ENCODE data around the gene ARFGEF2. TPM values are rescaled to one million over a fixed set of nuclear protein-coding genes. Genes with fewer than 3 reads are reported as not detected.

ARFGEF2 gene
- total and polyA plus RNA-seq, 2 donors (not counting 3 experiments of a cell fraction or from before 2014, with no cell fraction given): 12.7 to 32.6 TPM

DNA sequence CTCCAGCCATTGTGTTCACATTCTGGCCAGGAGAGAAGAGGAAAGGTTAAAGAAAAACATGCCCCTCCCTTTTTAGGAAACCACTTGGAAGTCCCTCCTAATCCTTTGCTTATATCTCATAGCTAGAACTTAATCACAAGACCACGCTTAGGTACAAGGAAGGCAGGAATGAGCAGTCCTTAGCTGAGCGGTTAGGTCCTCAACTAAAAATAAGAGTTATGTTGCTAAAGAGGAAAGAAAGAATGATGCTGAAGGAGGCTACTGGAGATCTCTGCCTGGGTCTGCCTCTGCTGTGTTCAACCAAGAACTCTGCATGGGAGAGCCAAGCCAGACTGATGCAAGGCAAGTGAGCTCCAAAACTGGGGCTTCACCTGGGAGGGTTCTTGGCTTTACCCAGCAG lies 11.6 kb upstream of the ARFGEF2 start:
- no peak overlapping the region for H3K9ac ChIP-seq (replicated peaks; ENCODE audit: extremely low read depth, insufficient read depth, low read length)
- H3K79me2 ChIP-seq (ENCODE audit: control insufficient read depth, insufficient read depth, low read length): no peaks in the 10 kb centered on the region
- no peaks in the 10 kb centered on the region for H3K9me3 ChIP-seq (replicated peaks; ENCODE audit: control insufficient read depth, insufficient read depth, low read length)
- H4K20me1 ChIP-seq (replicated peaks; ENCODE audit: control insufficient read depth, extremely low read depth, insufficient read depth, low read length): no peaks in the 10 kb centered on the region
- dilution Hi-C loops (cut with MboI; ENCODE audit: extremely low pct_ligation_motif_present, low sequenced_read_pairs): loop anchor here (25.0 kb wide), 1 partner anchor 248 kb away; no protein-coding TSS in a partner anchor
- no peak overlapping the region for H3K4me3 ChIP-seq (replicated peaks in 1 of 3; ENCODE audit: insufficient read depth in 1 of 3, low read depth in 1 of 3, low read length in 3 of 3)
- DNase-seq (ENCODE audit: low read depth, low spot score) (no peak), FAIRE-seq (no peak)
- intact Hi-C loops (cut with micrococcal nuclease): loop anchor here (10.0 kb wide), 1 partner anchor 145 kb away; no protein-coding TSS in a partner anchor
- peaks cover 10% of the 10 kb centered on the region for H3K4me1 ChIP-seq (ENCODE audit: control insufficient read depth, extremely low read depth, insufficient read depth, low read length)
- POLR2A ChIA-PET: no interaction called here
- no peak overlapping the region for H3K4me2 ChIP-seq (ENCODE audit: insufficient read depth, low read length)
- TF ChIP-seq JUN (IDR thresholded peaks at IDR 0.05; ENCODE audit: borderline replicate concordance, insufficient read depth, insufficient read length, low read depth): no peak
- no peak for TF ChIP-seq GATA2 (IDR thresholded peaks at IDR 0.05; ENCODE audit: insufficient read depth, insufficient read length, low read depth, low read length)
- no peak for TF ChIP-seq EZH2 (IDR thresholded peaks at IDR 0.05; ENCODE audit: borderline replicate concordance, low read depth, low read length, severe bottlenecking)
- TF ChIP-seq POLR2A (IDR thresholded peaks at IDR 0.05; ENCODE audit: low read depth, low read length): no peak
- TF ChIP-seq POLR2AphosphoS5 (IDR thresholded peaks at IDR 0.05; ENCODE audit: insufficient read depth, low read depth, low read length): no peak
- TF ChIP-seq, protein P1, sequence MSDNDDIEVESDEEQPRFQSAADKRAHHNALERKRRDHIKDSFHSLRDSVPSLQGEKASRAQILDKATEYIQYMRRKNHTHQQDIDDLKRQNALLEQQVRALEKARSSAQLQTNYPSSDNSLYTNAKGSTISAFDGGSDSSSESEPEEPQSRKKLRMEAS (IDR thresholded peaks at IDR 0.05; ENCODE audit: insufficient read depth, insufficient read length): no peak
- TF ChIP-seq, protein P2, sequence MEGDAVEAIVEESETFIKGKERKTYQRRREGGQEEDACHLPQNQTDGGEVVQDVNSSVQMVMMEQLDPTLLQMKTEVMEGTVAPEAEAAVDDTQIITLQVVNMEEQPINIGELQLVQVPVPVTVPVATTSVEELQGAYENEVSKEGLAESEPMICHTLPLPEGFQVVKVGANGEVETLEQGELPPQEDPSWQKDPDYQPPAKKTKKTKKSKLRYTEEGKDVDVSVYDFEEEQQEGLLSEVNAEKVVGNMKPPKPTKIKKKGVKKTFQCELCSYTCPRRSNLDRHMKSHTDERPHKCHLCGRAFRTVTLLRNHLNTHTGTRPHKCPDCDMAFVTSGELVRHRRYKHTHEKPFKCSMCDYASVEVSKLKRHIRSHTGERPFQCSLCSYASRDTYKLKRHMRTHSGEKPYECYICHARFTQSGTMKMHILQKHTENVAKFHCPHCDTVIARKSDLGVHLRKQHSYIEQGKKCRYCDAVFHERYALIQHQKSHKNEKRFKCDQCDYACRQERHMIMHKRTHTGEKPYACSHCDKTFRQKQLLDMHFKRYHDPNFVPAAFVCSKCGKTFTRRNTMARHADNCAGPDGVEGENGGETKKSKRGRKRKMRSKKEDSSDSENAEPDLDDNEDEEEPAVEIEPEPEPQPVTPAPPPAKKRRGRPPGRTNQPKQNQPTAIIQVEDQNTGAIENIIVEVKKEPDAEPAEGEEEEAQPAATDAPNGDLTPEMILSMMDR (IDR thresholded peaks at IDR 0.05; ENCODE audit: extremely low read depth in 1 of 2, insufficient read depth in 1 of 2, low read depth in 1 of 2, low read length in 2 of 2): no peak
- no peak for TF ChIP-seq MYC (IDR thresholded peaks at IDR 0.05; ENCODE audit: low read depth, low read length)
- no peak for TF ChIP-seq FOS (IDR thresholded peaks at IDR 0.05; ENCODE audit: borderline replicate concordance, insufficient read depth, low read length)
- BruUV-seq (replicated peaks): no TSS peak
- H2AFZ ChIP-seq (ENCODE audit: low read depth, low read length): no peak overlapping the region
- H3K36me3 ChIP-seq (ENCODE audit: control insufficient read depth in 2 of 2, extremely low read depth in 1 of 2, insufficient read depth in 2 of 2, low read length in 2 of 2): no peaks in the 10 kb centered on the region
- CTCF ChIA-PET: interaction anchor here (1.0 to 3.0 kb wide), 2 partner anchors 226 to 252 kb away, joined by 3 to 19 read pairs; no protein-coding TSS in a partner anchor
- no peaks in the 10 kb centered on the region for H3K9me1 ChIP-seq (replicated peaks; ENCODE audit: control insufficient read depth, extremely low read depth, insufficient read depth, low read length)
- no peaks in the 10 kb centered on the region for H3K27me3 ChIP-seq (ENCODE audit: control insufficient read depth in 2 of 2, insufficient read depth in 2 of 2, low read length in 2 of 2)
- H3K27ac ChIP-seq (ENCODE audit: insufficient read depth, low read depth, low read length): no peak overlapping the region
